ENCODE results near the gene SCART1. TPM values are rescaled to one million over a fixed set of nuclear protein-coding genes. Genes with fewer than 3 reads are reported as not detected.

SCART1 gene
- total and polyA plus RNA-seq, 7 experiments from 2014 or later = 0.03 to 8.6 (median 4.4) TPM; not detected in 1

- Histone ChIP-seq H3K27ac (ENCODE audit: low read depth, low read length) (no peak overlapping the region), H3K9me3 (ENCODE audit: control insufficient read depth in 2 of 3, low read length in 3 of 3) (no peaks in the 10 kb centered on the region), H3K36me3 (ENCODE audit: control insufficient read depth in 2 of 3, insufficient read depth in 3 of 3, low read length in 3 of 3) (no peaks in the 10 kb centered on the region), H3K27me3 (ENCODE audit: control insufficient read depth in 2 of 2, insufficient read depth in 2 of 2, low read length in 2 of 2) (no peaks in the 10 kb centered on the region), H3K4me3 (ENCODE audit: low read length) (no peak overlapping the region), H3K4me1 (ENCODE audit: control insufficient read depth in 2 of 2, insufficient read depth in 2 of 2, low read length in 2 of 2) (no peaks in the 10 kb centered on the region)
- Mint-ChIP-seq H3K36me3 (peaks cover 0 to 6% (median 4%) of the 10 kb centered on the region in 5 donors), H3K4me1 (peaks cover 0 to 2% (median 0%) of the 10 kb centered on the region in 7 donors), H3K9me3 (no peaks in the 10 kb centered on the region), H3K27me3 (no peaks in the 10 kb centered on the region), H3K4me3 (no peak overlapping the region), H3K27ac (no peak overlapping the region)
- CTCF ChIA-PET = no interaction called here
- DNase-seq (peak in 1 of 9 donors; percentile 19), ATAC-seq (no peak)
- POLR2A ChIA-PET = no interaction called here
- intact Hi-C loops (cut with micrococcal nuclease) = loop anchor here in 1 of 2 donors (10.0 kb wide), 1 partner anchor 895 kb away; no protein-coding TSS in a partner anchor
Observed at GRCh38 chr10:133459454-133460207, 5.9 kb downstream of the SCART1 start.

DNA sequence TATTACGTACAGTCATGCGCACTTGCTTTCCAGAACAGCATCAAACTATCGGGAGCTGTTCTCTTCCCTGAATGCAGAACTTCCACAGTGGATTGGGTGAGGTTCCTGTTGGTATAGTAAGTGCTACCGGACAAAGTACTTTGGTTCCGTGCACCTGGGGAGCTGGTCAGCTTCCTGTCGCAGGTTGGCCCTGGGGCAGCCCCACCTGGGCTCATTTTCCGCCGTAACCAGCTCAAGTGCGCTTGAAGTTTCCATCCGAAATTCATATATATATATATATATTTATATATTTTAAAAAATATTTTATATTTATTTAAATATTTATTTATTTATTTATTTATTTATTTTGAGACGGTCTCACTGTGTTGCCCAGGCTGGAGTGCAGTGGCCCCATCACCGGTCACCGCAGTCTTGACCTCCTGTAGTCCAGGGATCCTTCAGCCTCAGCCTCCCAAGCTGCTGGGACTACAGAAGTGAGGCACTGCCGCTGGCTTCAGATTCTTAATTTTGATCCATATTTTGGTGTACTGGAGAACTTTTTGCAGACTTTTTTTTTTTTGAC lies 6.5 kb downstream of the SCART1 start:
- ATAC-seq (no peak), DNase-seq (no peak)
- H3K9me3 ChIP-seq (ENCODE audit: control insufficient read depth in 2 of 3, low read length in 3 of 3) = no peaks in the 10 kb centered on the region
- no peaks in the 10 kb centered on the region for H3K4me1 ChIP-seq (ENCODE audit: control insufficient read depth in 2 of 2, insufficient read depth in 2 of 2, low read length in 2 of 2)
- Mint-ChIP-seq H3K27me3 (no peaks in the 10 kb centered on the region), H3K27ac (no peak overlapping the region), H3K9me3 (no peaks in the 10 kb centered on the region), H3K36me3 (peaks cover 0 to 6% (median 4%) of the 10 kb centered on the region in 5 donors), H3K4me3 (no peak overlapping the region), H3K4me1 (peaks cover 0 to 2% (median 0%) of the 10 kb centered on the region in 7 donors)
- no peaks in the 10 kb centered on the region for H3K36me3 ChIP-seq (ENCODE audit: control insufficient read depth in 2 of 3, insufficient read depth in 3 of 3, low read length in 3 of 3)
- intact Hi-C loops (cut with micrococcal nuclease) = no loop called here
- ChIA-PET POLR2A (no interaction called here), CTCF (no interaction called here)
- H3K4me3 ChIP-seq (ENCODE audit: low read length) = no peak overlapping the region
- no peak overlapping the region for H3K27ac ChIP-seq (ENCODE audit: low read depth, low read length)
- H3K27me3 ChIP-seq (ENCODE audit: control insufficient read depth in 2 of 2, insufficient read depth in 2 of 2, low read length in 2 of 2) = no peaks in the 10 kb centered on the region

DNA sequence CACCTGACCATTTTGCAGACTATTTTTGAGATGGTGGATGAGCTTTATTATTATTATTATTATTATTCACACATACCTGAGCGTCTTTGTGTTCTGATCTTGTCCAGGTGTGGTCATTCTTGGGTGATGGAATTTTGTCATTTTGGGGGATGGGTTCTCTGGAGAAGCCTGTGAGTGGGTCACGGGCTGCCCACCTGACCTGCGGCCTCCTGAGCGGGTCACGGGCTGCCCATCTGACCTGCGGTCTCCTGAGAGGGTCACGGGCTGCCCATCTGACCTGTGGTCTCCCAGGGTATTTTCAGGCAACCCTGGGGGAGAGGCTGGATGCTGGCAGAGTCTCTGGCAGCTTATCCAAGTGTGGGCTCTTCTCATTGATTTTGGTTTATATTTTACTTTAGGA lies 7.3 kb downstream of the SCART1 start:
- POLR2A ChIA-PET = no interaction called here
- no peak overlapping the region for H3K4me3 ChIP-seq (ENCODE audit: low read length)
- DNase-seq = no peak

DNA sequence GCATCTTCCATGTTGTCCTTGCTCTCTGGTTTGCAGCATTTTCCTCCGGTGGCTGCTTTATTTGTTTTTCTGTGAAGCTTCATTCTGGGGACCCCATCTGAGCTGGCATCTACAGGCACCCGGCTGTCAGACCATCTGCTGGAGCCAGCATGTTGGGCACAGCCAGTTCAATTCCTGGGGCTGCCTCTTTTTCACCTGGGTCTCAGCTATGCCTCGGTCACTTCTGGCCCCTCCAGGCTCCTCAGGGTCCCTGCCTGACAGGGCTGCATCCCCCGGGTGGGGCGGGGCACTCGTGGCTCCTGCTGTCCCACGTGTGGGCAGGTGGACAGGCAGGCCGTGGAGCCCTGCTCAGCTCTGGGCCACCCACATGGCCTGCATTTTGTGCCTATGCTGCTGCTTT lies 8.1 kb downstream of the SCART1 start:
- POLR2A ChIA-PET = no interaction called here
- Mint-ChIP-seq H3K4me3 (no peak overlapping the region), H3K36me3 (peaks cover 0 to 10% (median 4%) of the 10 kb centered on the region in 5 donors), H3K9me3 (no peaks in the 10 kb centered on the region), H3K27ac (no peak overlapping the region), H3K4me1 (peaks cover 0 to 2% (median 0%) of the 10 kb centered on the region in 7 donors), H3K27me3 (no peaks in the 10 kb centered on the region)
- H3K36me3 ChIP-seq (ENCODE audit: control insufficient read depth in 2 of 3, insufficient read depth in 3 of 3, low read length in 3 of 3) = no peaks in the 10 kb centered on the region
- no peak overlapping the region for H3K4me3 ChIP-seq (ENCODE audit: low read length)
- H3K9me3 ChIP-seq (ENCODE audit: control insufficient read depth in 2 of 3, low read length in 3 of 3) = no peaks in the 10 kb centered on the region
- no peak overlapping the region for H3K27ac ChIP-seq (ENCODE audit: low read depth, low read length)
- DNase-seq = no peak
- no peaks in the 10 kb centered on the region for H3K27me3 ChIP-seq (ENCODE audit: control insufficient read depth in 2 of 2, insufficient read depth in 2 of 2, low read length in 2 of 2)
- intact Hi-C loops (cut with micrococcal nuclease) = no loop called here
- H3K4me1 ChIP-seq (ENCODE audit: control insufficient read depth in 2 of 2, insufficient read depth in 2 of 2, low read length in 2 of 2) = no peaks in the 10 kb centered on the region
- no peak for ATAC-seq
- CTCF ChIA-PET = no interaction called here

More for the DNA sequence above, 7.3 kb downstream of the SCART1 start:
- intact Hi-C loops (cut with micrococcal nuclease) = no loop called here
- Mint-ChIP-seq H3K36me3 (peaks cover 0 to 6% (median 4%) of the 10 kb centered on the region in 5 donors), H3K27me3 (no peaks in the 10 kb centered on the region), H3K4me3 (no peak overlapping the region), H3K27ac (no peak overlapping the region), H3K4me1 (peaks cover 0 to 2% (median 0%) of the 10 kb centered on the region in 7 donors), H3K9me3 (no peaks in the 10 kb centered on the region)
- no peak for ATAC-seq
- H3K27me3 ChIP-seq (ENCODE audit: control insufficient read depth in 2 of 2, insufficient read depth in 2 of 2, low read length in 2 of 2) = no peaks in the 10 kb centered on the region
- CTCF ChIA-PET = interaction anchor here (0.6 kb wide), 1 partner anchor 73 kb away, joined by 5 read pairs; no protein-coding TSS in a partner anchor
- H3K36me3 ChIP-seq (ENCODE audit: control insufficient read depth in 2 of 3, insufficient read depth in 3 of 3, low read length in 3 of 3) = no peaks in the 10 kb centered on the region
- no peaks in the 10 kb centered on the region for H3K4me1 ChIP-seq (ENCODE audit: control insufficient read depth in 2 of 2, insufficient read depth in 2 of 2, low read length in 2 of 2)
- no peak overlapping the region for H3K27ac ChIP-seq (ENCODE audit: low read depth, low read length)
- no peaks in the 10 kb centered on the region for H3K9me3 ChIP-seq (ENCODE audit: control insufficient read depth in 2 of 3, low read length in 3 of 3)

DNA sequence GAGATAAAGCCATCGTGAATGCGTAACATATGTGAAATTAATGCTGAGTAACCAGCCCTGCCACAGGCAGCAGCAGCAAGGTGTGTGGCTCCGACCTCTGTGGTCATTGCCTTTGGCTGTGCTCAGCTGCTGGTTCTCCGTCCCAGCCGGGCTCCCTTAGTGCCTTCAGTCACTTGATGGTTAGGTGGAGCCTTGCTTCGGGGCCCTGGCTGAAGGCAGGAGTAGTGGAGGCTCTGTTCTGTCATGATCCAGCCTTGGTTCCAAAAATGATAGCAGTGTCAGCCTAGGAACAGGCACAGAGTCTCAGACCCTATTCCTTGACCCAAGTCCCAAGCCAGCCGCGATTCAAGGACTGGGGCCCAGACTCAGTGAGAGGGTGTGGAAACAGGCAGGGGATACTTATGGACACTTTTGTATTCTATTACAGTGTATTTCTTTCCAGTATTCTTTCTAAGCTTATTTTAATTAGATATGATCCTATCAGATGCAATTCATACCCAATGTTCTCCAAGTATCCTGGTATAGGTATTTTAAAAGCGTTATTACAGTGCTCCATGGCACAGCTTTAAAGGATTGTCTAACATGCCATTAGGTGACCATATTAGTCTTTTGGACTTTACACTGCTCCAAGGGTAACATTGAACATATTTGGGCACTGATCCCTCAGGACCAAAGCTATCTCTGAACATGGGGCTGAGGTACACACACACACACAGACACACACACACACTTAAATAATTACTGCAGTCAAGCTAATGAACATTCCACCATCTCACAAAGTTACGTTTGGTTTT lies 9.0 kb downstream of the SCART1 start:
- no peak for DNase-seq
- no peaks in the 10 kb centered on the region for H3K9me3 ChIP-seq (ENCODE audit: control insufficient read depth in 2 of 3, low read length in 3 of 3)
- intact Hi-C loops (cut with micrococcal nuclease) = no loop called here
- ChIA-PET CTCF (no interaction called here), POLR2A (no interaction called here)
- H3K36me3 Mint-ChIP-seq = peaks cover 0 to 17% (median 8%) of the 10 kb centered on the region in 5 donors
- no peak overlapping the region for H3K4me3 ChIP-seq (ENCODE audit: low read length)
- H3K4me3 Mint-ChIP-seq = no peak overlapping the region
- H3K36me3 ChIP-seq (ENCODE audit: control insufficient read depth in 2 of 3, insufficient read depth in 3 of 3, low read length in 3 of 3) = no peaks in the 10 kb centered on the region
- H3K4me1 Mint-ChIP-seq = peaks cover 0 to 2% (median 0%) of the 10 kb centered on the region in 7 donors
- no peaks in the 10 kb centered on the region for H3K9me3 Mint-ChIP-seq
- no peaks in the 10 kb centered on the region for H3K4me1 ChIP-seq (ENCODE audit: control insufficient read depth in 2 of 2, insufficient read depth in 2 of 2, low read length in 2 of 2)
- no peaks in the 10 kb centered on the region for H3K27me3 ChIP-seq (ENCODE audit: control insufficient read depth in 2 of 2, insufficient read depth in 2 of 2, low read length in 2 of 2)
- ATAC-seq = no peak
- no peak overlapping the region for H3K27ac ChIP-seq (ENCODE audit: low read depth, low read length)
- H3K27me3 Mint-ChIP-seq = no peaks in the 10 kb centered on the region
- no peak overlapping the region for H3K27ac Mint-ChIP-seq

DNA sequence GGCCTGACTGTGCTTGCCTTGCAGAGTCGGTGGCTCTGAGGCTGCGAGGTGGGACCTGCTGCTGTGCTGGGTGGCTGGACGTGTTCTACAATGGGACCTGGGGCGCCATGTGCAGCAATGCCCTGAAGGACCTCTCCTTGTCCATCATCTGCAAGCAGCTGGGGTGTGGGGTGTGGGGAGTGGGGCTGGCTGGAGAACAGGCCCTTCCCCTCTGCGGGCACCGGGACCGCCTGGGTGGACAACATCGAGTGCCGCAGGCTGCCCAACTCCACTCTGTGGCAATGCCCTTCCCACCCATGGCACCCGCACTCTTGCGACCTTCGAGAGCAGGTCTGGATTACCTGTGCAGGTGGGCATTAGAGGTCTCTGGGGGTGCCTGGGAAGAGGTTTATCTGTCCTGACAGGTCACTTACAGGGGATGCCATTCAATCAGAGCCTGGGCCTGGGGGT lies 10.9 kb downstream of the SCART1 start:
- ATAC-seq (no peak), DNase-seq (no peak)
- no peaks in the 10 kb centered on the region for H3K9me3 ChIP-seq (ENCODE audit: control insufficient read depth in 2 of 3, low read length in 3 of 3)
- H3K36me3 ChIP-seq (ENCODE audit: control insufficient read depth in 2 of 3, insufficient read depth in 3 of 3, low read length in 3 of 3) = no peaks in the 10 kb centered on the region
- no peaks in the 10 kb centered on the region for H3K4me1 ChIP-seq (ENCODE audit: control insufficient read depth in 2 of 2, insufficient read depth in 2 of 2, low read length in 2 of 2)
- Mint-ChIP-seq H3K9me3 (peaks cover 0 to 11% (median 5%) of the 10 kb centered on the region in 11 donors), H3K27ac (no peak overlapping the region), H3K4me1 (peaks cover 0 to 2% (median 0%) of the 10 kb centered on the region in 7 donors), H3K36me3 (peaks cover 0 to 25% (median 17%) of the 10 kb centered on the region in 5 donors), H3K27me3 (peaks cover 0 to 3% (median 0%) of the 10 kb centered on the region in 5 donors), H3K4me3 (no peak overlapping the region)
- H3K4me3 ChIP-seq (ENCODE audit: low read length) = no peak overlapping the region
- H3K27ac ChIP-seq (ENCODE audit: low read depth, low read length) = no peak overlapping the region
- H3K27me3 ChIP-seq (ENCODE audit: control insufficient read depth in 2 of 2, insufficient read depth in 2 of 2, low read length in 2 of 2) = no peaks in the 10 kb centered on the region
- ChIA-PET CTCF (no interaction called here), POLR2A (no interaction called here)
- intact Hi-C loops (cut with micrococcal nuclease) = no loop called here

All from naive thymus-derived CD4-positive, alpha-beta T cell (primary cell).